GM19193 (cell line): ENCODE measurements around the gene SLIT1.

Experiments used
- POLR2A ChIP-seq: IDR thresholded peaks from 4 replicates; pipeline ENCODE4 v1.6.1; 2011; ENCODE audit not compliant: insufficient read depth, insufficient read length; ENCODE audit errors: extremely low read depth

SLIT1 gene

DNA sequence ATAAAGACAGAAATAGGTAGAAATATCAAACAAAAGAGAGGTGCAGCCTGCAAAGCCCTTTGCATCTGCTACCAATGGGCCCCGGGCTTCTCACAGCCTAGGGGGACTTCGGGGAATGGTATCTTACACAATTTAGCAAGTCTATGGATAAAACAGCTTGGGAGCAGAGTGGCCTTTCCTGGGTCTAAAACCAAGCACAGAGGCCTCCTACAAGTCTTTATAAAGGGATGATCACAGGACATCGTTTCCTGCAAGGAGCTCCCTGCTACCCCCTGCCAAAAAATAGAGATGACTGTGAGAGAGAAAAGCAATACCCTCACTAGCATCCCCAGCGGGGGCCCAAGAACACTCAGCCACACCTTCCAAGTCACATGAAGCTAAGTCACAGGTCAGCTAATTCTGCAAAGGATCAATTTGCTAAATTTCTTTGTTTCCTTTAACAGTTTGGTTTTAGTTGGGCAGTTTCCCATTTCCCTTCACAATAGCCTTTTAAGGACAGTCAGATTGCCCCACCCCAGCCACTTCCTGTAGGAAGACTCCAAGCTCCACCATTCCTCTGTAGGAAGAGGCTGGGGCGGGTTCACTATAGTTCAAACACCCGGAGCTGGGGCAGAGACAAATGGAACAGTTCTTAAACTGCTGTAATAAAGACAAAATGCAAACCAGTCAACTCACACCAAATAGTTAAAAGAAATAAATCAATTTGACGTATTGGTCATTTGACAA, 105.5 kb downstream of the SLIT1 start:
- no peak for TF ChIP-seq POLR2A

DNA sequence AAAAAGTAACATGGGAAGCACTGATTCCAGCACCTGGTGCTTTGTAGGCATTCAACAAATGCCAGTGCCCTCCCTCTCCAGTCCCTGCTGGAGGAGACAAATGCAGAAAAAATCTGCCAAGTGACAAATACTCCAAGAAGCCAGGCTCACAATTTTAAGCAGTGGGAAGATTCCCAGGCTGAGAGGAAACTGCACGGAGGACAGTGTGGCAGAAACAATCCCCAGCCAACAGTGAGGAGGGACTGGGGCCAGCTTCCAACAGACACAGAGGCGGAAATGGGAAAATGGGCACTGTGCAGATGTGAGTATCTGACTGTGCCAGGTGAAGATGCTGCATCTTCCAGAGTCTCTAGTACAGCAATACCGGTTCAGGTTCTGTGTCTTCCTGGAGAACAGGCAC, 106.3 kb downstream of the SLIT1 start:
- TF ChIP-seq POLR2A = no peak

DNA sequence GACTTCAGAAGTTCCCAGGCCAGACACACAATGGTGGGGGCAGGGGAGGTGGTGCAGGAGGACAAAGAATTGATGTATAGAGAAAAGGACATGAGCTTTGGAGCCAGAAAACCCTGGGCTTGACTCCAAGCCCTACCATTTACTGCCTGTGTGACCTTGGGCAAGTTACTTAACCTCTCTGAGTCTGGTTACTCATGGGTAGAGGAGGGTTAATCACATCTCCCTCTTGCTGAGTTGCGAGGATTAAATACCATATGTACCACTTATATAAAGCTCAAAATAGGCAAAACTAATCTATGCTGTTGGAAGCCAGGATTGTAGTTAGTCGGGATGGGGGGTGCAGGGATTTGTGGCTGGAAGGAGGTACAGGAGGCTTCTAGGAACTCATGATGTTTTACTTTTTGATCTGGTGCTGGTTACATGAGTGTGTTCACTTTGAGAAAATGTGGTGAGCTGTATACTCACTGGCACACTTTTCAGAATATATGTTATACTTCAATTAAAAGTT, 106.8 kb downstream of the SLIT1 start:
- no peak for TF ChIP-seq POLR2A

DNA sequence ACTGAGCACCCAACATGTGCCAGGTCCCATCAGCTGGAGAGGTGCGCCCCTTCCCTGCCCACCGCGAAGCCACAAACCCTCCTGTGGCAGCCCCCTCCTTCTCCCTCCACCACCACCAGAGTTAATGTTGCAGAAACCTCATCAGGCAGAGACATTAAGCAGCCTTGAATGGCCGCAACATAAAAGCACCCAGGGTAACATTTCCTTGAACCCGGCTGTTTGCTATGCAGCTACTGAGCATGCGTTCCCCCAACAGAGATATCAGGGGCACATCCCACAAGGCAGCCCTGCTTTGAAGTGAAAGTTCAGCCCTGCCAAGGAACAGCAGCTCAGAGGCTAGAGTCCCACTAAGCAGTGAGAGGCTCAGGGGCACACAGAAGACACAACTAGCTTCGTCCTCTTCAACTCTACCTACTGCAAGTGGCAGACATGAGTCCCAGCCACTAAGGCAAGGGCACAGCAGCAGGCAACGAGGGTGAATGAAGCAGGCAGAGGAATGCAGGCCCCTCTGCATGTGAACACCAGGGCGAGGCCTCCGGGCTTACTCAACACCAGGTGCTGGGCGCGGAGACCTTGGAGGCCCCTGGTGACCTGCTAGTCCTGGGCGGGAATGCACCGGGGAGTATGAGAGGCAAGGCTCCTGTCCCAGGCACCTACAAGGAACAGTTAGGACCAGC, 107.4 kb downstream of the SLIT1 start:
- TF ChIP-seq POLR2A = no peak

DNA sequence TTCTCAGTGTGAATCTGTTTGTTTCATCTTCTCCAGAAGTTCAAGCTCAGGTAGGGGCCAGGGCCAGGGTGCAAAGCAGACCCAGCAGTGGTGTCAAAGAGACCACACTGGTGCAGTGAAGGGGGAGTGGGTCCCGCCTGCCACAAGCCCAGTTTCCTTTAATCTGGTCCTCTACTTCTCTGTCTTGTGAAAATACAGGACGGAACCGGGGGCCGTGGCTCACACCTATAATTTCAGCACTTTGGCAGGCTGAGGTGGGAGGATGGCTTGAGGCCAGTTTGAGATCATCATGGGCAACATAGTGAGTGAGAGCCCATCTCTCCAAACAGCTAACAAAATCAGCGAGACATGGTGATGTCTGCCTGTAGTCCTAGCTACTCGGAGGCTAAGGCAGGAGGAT, 109.0 kb downstream of the SLIT1 start:
- TF ChIP-seq POLR2A = no peak

DNA sequence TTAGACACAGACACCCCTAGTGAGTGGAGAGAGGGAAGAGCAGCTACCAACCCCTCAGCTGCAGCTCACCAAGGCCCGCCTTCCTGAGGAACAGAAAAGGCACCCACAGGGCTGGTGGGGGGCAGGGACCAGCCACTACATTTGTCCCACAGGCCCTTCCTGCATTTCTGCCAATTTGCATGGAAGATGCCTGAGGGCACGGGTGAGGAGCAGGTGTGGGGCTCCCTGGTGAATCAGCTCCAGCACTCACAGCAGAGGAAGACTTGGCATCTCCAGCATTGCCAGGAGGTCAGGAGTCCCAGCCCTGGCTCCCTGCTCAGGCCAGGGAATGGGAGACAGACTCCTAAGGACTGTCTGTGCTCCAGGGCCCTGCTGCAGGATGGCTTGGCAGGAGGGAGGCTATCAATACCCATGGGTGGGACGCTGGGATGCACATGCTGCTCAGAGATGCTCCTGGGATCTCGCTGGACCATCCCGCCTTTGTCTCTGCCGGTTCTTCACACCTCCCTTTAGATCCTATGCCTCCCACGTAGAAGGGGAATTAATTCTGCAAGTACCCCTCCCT, 109.7 kb downstream of the SLIT1 start:
- TF ChIP-seq POLR2A = no peak

DNA sequence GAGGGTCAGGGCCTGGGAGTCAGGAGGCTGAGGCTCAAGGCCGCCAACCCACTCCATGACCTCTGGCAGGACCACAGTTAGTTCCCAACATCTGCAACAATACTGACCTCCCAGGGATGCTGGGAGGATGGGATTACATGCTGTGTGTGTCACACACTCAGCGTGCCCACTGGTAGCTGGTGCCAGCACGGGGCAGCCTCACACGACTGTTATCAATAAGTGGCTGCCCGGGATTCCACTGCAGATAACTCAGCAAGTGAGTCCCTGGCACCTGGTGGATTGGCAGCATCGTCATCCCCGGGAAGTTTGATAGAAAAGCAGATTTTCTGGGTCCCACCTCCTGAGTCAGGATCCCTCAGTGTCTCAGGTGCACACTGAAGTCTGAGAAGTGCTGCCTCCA, 110.3 kb downstream of the SLIT1 start:
- no peak for TF ChIP-seq POLR2A

DNA sequence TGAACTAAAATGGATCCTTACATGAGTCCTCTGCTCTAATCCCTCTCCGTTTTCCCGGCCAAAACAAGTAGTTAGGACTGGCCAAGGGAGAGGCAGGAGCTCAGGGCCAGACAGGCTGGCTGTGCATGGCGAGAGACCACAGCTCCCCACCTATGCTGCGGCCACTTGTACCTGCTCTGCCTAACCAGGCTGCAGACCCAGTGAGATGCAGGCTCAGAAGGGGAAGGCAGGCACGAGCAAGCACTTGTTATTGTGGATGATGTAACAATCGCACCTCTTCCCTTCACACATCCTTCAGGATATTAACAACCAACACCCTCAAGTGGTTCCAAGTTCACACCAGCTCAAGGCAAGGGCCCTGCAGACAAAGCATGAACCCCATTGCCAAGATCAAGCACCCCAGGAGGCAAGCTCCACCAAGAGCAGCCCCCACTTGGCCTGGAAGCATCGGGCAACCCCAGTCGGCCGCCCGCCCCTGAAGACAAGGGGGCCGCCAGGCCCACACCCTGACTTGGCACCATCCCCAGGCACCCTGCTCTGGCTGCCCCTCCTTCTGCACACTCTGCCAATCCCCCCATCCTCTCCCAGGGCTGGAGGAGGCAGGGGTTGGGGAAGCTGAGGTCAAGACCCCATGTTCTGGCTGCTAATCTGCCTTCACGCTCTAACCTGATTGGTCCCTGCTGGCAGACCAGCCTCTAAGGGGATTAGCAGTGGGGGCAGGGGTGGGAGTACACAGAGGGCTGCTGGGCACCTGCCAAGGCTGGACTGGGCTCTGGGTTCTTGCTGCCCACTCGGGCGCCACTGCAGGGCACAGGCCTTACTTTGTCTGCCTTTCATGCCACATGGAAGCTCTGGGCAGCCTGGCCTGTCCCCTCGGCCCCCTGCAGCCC, 111.3 kb downstream of the SLIT1 start:
- TF ChIP-seq POLR2A = no peak

DNA sequence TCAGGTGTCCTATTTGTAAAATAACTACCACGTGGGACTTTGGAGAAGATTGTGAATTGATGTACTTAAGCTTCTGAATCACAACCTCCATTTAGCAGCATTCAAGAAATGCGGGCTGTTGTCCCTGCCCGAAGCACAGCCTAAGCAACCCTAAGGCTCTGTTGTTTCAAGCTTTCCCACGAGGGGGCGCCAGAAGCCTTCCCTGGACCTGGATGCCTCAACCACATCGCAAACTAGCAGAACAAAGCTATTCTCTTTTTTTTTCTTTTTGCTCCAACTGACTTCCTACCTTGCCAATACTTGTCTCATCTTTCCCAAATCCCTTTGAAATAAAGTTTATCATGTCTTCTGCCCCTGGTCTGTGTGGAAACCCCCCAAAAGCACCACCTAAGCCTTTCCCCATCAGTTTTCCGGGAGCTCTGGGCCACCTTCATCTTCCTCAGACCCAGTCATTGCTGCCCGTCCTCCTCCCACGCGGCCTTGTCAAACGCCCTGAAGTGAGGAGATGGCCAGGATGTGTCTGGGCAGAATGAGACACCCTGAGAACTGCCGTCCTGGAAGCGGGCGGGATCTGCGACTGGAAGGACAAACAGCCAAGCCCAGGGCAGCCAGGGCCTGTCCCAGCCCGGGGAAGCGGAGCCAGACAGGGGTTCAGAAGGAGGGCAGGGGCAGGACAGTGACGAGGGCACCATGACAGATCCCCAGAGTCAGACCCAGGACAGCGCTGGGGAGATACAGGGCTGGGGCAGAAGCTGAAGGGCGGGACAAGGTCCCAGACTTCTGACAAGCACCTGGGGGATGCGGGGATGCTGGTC, 112.7 kb downstream of the SLIT1 start:
- no peak for TF ChIP-seq POLR2A

DNA sequence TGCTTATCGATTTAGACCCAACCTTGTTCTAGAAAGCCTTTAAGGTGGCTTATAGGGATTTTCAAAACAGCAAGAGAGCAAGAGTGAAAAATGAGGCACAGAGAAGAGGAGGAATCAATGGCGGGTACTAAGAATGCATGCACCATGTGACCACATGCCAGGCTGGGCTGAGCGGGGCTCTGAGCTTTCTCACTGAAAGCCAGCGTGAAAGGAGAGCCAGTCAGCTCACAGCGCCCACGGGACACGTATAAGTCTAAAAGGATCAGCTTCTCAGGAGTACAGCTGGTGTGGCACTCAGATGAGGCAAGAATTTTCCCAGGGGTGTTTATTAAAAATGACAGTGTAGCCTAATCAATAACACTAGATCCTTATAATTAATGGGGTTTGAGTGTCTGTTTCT, 114.3 kb downstream of the SLIT1 start:
- no peak for TF ChIP-seq POLR2A

DNA sequence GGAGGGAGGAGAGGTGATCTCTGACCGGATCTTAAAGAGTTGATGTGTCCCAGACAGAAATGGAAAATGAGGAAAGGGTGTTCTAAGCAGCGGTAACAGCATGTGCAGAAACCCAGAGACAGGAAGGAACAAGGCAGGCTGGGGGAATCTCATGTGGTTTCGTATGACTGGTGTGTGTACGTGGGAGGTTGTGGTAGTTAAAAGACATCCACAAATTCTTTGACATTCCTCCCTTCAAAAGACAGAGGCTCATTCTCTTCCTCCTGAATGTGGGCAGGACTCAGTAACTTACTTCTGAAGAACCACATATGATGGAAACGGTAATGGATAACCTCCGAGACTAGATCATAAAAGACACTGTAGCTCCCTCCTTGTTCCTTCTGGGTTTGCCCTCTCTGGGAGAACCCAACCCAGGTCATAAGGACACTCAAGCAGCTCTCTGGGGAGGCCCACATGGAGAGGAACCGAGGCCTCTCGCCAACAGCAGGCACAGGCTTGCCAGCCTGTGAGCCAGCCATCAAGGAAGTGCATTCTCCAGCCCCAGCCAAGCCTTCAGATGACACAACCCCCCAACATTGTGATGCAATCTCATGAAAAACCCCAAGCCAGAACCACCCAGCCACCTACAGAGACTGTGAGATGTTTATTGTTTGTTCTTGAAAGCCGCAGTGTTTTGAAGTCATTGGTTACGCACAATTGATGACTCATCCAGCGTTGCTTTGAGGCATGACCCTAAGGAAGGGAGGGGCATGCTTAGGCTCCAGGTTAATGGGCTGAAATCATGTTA, 116.0 kb downstream of the SLIT1 start:
- TF ChIP-seq POLR2A = no peak

DNA sequence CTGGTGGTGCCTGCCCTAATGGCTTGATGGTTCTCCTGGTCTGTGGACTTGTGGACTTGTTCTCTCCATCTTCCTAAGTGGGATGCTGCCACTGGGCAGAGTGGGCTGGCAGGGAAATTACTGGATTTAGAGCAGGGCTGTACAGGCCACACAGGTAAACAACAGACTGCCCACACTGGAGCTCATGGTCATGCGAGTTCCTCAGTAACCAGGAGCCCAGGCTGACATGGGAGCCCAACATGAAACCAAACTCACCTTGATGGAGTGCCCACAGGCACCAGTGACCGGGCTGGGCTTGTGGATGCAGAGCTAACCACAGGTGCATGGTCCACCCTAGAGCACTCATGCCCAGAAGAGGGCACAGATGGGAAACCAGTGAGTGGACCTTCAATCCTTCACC, 116.7 kb downstream of the SLIT1 start:
- no peak for TF ChIP-seq POLR2A

DNA sequence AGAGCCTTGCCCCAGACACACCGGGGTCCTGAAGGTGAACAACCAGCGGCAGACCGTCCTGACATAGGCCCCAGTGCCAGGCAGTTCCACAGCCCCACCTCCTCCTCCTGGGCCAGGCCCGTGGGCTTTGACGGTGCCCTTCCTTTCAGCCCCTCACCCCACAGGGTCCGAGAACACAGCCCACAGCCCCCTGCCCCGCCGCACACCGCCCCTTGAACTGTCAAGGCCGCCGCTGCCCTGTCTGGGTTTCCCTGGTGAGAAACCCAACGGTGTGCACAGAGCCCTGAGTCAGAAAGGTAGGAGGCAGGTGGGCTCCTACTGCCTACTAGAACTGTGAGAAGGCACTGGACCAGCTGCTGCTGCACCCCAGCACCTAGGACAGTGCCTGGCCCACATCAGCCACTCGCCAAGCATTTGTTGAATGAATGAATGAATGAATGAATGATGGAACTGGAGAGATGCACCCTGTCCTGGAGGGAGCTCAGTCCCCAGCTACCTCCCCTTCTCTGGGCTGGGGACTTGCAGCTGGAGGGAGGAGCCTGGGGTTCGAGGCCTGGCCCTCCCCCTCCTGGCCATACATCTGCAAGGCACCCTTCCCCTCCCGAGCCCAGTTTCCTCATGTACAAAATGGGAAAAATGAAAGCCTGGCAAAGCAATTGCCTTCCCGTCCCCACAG, 117.9 kb downstream of the SLIT1 start:
- no peak for TF ChIP-seq POLR2A
